Measurements from ENCODE around the gene PJA2.

DNA sequence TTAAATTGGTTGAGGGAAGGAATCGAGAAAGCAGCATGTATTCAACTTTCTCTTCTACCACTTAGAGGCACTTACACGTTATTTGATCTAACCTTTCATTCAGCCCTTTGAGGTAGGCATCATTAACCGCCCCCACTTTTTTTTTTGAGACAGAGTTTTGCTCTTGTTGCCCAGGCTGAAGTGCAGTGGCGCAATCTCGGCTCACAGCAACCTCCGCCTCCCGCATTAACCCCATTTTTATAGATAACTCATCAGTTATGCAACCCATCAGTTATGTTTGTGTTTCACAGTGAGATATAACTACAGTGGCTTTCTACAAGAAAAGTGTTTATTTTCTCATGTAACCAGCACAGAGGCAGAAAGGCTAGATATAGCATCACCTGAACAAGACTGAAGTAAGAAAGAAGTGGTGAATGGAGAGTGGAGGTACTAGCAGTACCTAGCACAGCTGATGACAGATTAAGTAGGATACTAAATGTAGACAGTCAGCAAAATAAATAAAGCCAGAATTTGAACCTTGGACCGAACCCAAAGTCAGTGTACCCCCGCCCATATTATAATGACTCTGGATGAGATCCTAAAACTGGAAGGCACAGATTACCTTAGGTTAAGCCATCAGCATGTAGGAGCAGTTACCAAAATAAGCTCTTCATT lies 91.2 kb downstream of the PJA2 start:
- TF ChIP-seq, protein P1, sequence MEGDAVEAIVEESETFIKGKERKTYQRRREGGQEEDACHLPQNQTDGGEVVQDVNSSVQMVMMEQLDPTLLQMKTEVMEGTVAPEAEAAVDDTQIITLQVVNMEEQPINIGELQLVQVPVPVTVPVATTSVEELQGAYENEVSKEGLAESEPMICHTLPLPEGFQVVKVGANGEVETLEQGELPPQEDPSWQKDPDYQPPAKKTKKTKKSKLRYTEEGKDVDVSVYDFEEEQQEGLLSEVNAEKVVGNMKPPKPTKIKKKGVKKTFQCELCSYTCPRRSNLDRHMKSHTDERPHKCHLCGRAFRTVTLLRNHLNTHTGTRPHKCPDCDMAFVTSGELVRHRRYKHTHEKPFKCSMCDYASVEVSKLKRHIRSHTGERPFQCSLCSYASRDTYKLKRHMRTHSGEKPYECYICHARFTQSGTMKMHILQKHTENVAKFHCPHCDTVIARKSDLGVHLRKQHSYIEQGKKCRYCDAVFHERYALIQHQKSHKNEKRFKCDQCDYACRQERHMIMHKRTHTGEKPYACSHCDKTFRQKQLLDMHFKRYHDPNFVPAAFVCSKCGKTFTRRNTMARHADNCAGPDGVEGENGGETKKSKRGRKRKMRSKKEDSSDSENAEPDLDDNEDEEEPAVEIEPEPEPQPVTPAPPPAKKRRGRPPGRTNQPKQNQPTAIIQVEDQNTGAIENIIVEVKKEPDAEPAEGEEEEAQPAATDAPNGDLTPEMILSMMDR (IDR thresholded peaks at IDR 0.05; ENCODE audit: borderline replicate concordance, extremely low read depth, low read length, poor library complexity, severe bottlenecking), result no peak
- TF ChIP-seq EZH2 (IDR thresholded peaks at IDR 0.05; ENCODE audit: borderline replicate concordance, low read depth, low read length, severe bottlenecking), result no peak
